Activated CD8-positive, alpha-beta memory T cell treated with anti-CD3 and anti-CD28 coated beads, Interleukin-2, amount 10 ng/mL, durations not matched to agents 7 days and 5 days (primary cell): ENCODE measurements around the gene LDLRAD2. TPM values are rescaled to one million over a fixed set of nuclear protein-coding genes. Genes with fewer than 3 reads are reported as not detected.

Experiments
- ATAC-seq: fragments of 150-1000 bp; cut with Tn5 transposase; one replicate; pipeline ENCODE4 v1.10.0; 2021; ENCODE audit warnings: moderate library complexity
- CTCF ChIA-PET: fragments of 350-600 bp; sonication (Branson Sonifier 250); formaldehyde crosslinking; loops from one replicate; lab custom pipeline; 2021; ENCODE audit warnings: antibody characterized with exemption; lab: Charles Lee
- DNase-seq: peaks from one replicate; pipeline ENCODE4 v3.0.0-alpha.2; 2020
- H3K27ac Mint-ChIP-seq: one replicate; pipeline ENCODE4 v1.8.0; 2021; ENCODE audit warnings: mild to moderate bottlenecking, mixed read lengths
- H3K27me3 Mint-ChIP-seq: one replicate; pipeline ENCODE4 v1.8.0; 2021; ENCODE audit warnings: mixed read lengths
- H3K36me3 Mint-ChIP-seq: one replicate; pipeline ENCODE4 v1.8.0; 2021; ENCODE audit warnings: mild to moderate bottlenecking, mixed read lengths
- H3K4me1 Mint-ChIP-seq: one replicate; pipeline ENCODE4 v1.8.0; 2021; ENCODE audit warnings: mixed read lengths
- H3K4me3 Mint-ChIP-seq: one replicate; pipeline ENCODE4 v1.8.0; 2021; ENCODE audit warnings: mild to moderate bottlenecking, moderate library complexity, mixed read lengths
- H3K9me3 Mint-ChIP-seq: one replicate; pipeline ENCODE4 v1.8.0; 2022; ENCODE audit warnings: low read depth, mixed read lengths
- total RNA-seq, 2 experiments: library from RNA; stranded (reverse); gene quantifications; one replicate each; pipeline ENCODE4 v1.2.3, GENCODE V29; 2021

Gene LDLRAD2
- total RNA-seq, 2 experiments from 2014 or later: not detected

DNA sequence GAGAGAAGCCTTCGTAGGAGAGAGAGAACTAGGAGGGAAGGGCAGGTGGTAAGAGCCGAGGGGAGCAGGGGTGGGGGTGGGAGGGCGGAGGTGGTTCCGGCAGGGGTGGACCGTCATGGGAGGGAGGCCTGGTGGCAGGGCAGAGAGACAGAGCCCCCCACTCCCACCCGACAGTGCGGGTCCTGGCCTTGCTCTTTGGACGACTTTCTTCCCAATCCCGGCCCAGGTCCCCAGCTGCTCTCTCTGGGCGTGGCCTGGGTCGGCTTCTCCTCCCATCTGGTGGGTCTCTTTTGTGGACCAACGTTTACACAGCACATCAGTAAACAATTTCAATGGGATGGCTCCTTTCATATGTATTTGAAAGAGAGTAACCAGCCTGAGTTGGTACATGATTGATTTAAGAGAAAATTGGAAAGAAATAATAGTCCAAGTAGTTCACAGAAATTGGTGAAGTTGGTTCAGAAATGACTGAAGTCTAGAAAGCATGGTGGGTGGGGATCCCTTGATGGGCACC lies 56.9 kb downstream of the LDLRAD2 start:
- Mint-ChIP-seq H3K9me3 (no peaks in the 10 kb centered on the region), H3K36me3 (no peaks in the 10 kb centered on the region), H3K27me3 (no peaks in the 10 kb centered on the region), H3K27ac (no peak overlapping the region), H3K4me3 (no peak overlapping the region), H3K4me1 (peaks cover 3% of the 10 kb centered on the region)
- ATAC-seq (no peak), DNase-seq (no peak)
- CTCF ChIA-PET: interaction anchor here (1.2 kb wide), 1 partner anchor 13 kb away, joined by 3 read pairs; no protein-coding TSS in a partner anchor

DNA sequence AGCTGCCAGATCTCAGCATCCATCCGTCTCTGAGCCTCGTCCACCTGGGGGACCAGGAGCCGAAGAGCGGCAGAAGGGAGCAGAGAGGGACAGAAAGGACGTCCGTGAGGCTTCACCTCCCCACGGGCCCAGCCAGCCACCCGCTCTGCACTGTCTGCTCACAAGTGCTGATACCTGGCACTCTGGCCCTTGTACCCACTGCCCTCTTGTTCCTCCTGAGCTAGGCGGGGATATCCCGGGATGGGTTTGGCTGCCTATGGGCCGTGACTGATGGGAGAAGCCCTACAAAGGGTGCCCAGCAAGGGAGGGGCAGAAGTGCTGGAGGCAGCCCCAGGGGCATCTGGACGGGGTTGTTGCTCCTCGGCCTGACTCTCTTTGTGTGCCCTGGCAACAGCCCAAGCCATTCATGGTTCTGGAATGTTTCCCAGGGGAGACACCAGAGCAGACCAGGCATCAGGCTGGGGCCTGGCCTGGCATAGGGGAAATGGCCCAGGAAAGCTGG lies 57.6 kb downstream of the LDLRAD2 start:
- Mint-ChIP-seq H3K9me3 (no peaks in the 10 kb centered on the region), H3K27me3 (no peaks in the 10 kb centered on the region), H3K4me3 (no peak overlapping the region), H3K36me3 (no peaks in the 10 kb centered on the region), H3K4me1 (peaks cover 3% of the 10 kb centered on the region), H3K27ac (no peak overlapping the region)
- ATAC-seq (no peak), DNase-seq (no peak)
- CTCF ChIA-PET: interaction anchor here (1.2 kb wide), 1 partner anchor 13 kb away, joined by 3 read pairs; no protein-coding TSS in a partner anchor

DNA sequence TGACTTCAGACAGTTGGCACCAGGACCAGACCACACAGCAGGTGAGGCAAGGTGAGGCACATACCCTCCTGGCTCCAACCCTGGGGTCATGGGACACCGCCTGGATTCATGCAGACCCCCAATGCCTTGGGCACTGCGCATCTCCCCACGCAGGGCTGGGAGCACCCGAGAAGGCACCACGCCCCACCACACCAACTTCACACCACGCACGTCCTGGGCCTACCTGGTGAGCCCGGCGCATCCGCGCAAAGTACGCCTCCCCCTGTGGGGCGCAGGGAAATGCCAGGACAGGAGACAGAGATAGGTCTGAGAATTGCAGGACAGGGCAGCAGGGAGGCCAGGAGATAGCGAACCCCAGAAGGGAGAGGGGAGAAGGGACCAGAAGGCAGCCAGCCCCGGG lies 58.5 kb downstream of the LDLRAD2 start:
- no peak for DNase-seq
- no peaks in the 10 kb centered on the region for H3K36me3 Mint-ChIP-seq
- ATAC-seq: no peak
- CTCF ChIA-PET: no interaction called here
- H3K4me1 Mint-ChIP-seq: peaks cover 3% of the 10 kb centered on the region
- no peaks in the 10 kb centered on the region for H3K27me3 Mint-ChIP-seq
- H3K27ac Mint-ChIP-seq: no peak overlapping the region
- no peaks in the 10 kb centered on the region for H3K9me3 Mint-ChIP-seq
- H3K4me3 Mint-ChIP-seq: no peak overlapping the region

DNA sequence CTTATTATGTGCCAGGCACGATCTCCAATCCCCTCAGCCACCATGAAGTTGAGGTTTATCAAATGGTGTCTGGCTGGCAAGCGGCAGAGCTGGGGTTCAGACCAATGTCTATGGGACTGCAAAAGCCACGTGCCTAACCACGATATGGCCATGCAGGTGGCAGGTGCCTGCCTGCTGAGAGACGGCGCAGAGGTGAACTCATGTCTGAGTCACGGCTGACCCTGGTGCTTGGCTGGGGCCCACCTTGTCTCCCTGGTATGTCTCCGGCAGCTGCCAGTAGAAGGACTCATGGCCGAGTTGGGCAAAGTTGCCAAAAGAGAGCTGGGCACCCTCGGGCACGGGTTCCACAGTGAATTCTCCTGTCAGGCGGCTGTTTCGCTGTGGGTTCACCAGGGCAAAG lies 59.9 kb downstream of the LDLRAD2 start:
- Mint-ChIP-seq H3K27me3 (no peaks in the 10 kb centered on the region), H3K4me1 (no peaks in the 10 kb centered on the region), H3K9me3 (no peaks in the 10 kb centered on the region), H3K4me3 (no peak overlapping the region), H3K36me3 (no peaks in the 10 kb centered on the region), H3K27ac (no peak overlapping the region)
- CTCF ChIA-PET: no interaction called here
- ATAC-seq: no peak
- no peak for DNase-seq

DNA sequence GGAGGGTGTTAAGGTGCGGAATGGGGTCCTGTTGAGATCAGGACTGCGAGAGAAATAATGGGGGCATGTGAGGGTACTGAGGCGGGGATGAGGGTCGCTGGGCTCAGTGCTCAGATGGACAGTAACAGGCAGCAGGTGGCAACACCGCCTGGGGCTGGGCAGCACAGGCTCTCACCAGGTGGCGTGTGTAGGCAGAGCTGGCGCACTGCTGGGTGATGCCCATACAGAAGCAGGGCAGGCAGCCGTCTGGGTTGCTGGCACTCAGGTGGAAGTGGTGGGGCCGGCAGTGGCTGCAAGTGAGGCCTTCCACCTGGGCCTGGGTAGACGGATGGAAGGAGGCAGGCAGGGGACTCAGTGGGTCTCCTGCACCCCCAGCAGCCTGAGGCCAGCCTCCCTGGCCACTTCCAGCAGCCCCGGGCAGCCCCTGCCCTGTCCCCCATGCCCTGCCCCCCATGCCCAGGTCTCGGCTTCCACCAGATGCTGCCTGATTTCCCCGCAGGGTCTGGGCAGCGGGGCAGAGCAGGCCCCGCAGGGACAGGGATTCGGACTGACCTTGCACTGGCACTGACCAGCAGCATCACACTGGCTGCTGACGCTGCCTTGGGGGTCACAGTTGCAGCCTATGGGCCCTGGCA lies 60.5 kb downstream of the LDLRAD2 start:
- no peak for DNase-seq
- H3K4me3 Mint-ChIP-seq: no peak overlapping the region
- CTCF ChIA-PET: no interaction called here
- no peak for ATAC-seq
- H3K4me1 Mint-ChIP-seq: no peaks in the 10 kb centered on the region
- no peaks in the 10 kb centered on the region for H3K9me3 Mint-ChIP-seq
- no peaks in the 10 kb centered on the region for H3K27me3 Mint-ChIP-seq
- H3K36me3 Mint-ChIP-seq: no peaks in the 10 kb centered on the region
- H3K27ac Mint-ChIP-seq: no peak overlapping the region

DNA sequence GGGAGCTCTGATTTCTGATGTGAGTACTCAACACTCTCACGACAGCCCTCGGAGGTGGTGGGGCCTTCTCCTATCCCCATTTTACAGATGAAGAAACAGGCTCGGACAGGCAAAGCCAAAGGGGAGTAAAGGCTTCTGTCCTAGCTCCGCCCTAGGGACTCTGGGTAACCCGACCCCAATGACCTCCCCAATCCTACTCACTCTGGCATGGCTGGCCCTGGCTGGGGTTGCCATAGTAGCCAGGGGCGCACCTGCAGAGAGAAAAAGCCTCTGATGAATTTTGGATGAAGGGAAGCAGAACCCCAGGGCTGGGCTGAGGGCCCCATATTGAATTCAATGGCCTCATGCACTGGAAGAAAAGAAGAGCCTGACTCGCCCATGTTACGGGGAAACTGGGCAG lies 61.1 kb downstream of the LDLRAD2 start:
- H3K27me3 Mint-ChIP-seq: no peaks in the 10 kb centered on the region
- DNase-seq: no peak
- no peak for ATAC-seq
- H3K4me1 Mint-ChIP-seq: no peaks in the 10 kb centered on the region
- H3K36me3 Mint-ChIP-seq: no peaks in the 10 kb centered on the region
- CTCF ChIA-PET: no interaction called here
- H3K4me3 Mint-ChIP-seq: no peak overlapping the region
- no peaks in the 10 kb centered on the region for H3K9me3 Mint-ChIP-seq
- H3K27ac Mint-ChIP-seq: no peak overlapping the region

DNA sequence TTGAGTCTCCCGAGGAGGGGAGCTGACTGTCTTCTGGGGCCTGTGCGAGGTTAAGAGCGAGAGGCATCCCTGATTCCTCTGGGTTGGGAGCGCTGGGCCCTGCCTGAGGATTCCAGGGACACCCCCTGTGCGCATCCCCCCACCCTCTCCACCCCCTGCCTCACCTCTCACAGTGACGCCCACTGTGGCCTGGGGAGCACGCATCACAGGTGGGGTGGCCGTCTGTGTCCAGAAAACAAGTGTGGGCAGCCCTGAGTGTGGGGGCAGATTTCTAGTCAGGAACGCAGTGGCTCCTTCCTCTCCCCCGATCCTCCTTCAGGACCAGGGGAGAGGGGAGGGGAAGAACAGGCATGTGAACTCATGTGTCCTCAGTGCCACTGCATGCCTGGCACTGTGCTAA lies 61.7 kb downstream of the LDLRAD2 start:
- no peak for ATAC-seq
- no peak for DNase-seq
- no peaks in the 10 kb centered on the region for H3K9me3 Mint-ChIP-seq
- H3K27me3 Mint-ChIP-seq: no peaks in the 10 kb centered on the region
- CTCF ChIA-PET: no interaction called here
- H3K4me1 Mint-ChIP-seq: no peaks in the 10 kb centered on the region
- H3K4me3 Mint-ChIP-seq: no peak overlapping the region
- no peak overlapping the region for H3K27ac Mint-ChIP-seq
- H3K36me3 Mint-ChIP-seq: no peaks in the 10 kb centered on the region

DNA sequence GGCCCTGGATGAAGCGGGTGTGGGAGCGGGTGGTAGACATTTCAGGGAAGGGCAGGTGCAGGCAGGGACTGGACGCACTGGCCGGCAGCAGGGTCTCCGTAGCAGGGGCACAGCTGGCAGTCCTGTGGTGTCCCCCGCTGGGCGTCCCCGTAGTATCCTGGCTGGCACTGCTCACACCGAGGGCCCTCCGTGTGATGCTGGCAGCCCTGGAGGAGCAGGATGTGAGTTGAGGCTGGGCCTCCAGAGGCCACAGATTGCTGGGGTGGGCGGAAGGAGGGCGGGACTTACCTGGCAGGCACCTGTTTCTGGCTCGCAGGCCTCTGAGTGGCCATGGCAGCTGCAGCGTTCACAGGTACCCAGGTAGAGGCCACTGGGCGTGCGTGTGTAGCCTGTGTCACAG lies 62.3 kb downstream of the LDLRAD2 start:
- H3K27me3 Mint-ChIP-seq: no peaks in the 10 kb centered on the region
- DNase-seq (no peak), ATAC-seq (no peak)
- CTCF ChIA-PET: no interaction called here
- H3K4me3 Mint-ChIP-seq: no peak overlapping the region
- H3K9me3 Mint-ChIP-seq: no peaks in the 10 kb centered on the region
- no peaks in the 10 kb centered on the region for H3K4me1 Mint-ChIP-seq
- no peak overlapping the region for H3K27ac Mint-ChIP-seq
- H3K36me3 Mint-ChIP-seq: no peaks in the 10 kb centered on the region

Other genes with a start within 250 kb of the LDLRAD2 start
- under 1 TPM; 0.12 to 0.29 TPM for gene RAP1GAP, start 142.9 kb upstream of the LDLRAD2 start, total RNA-seq
- 10 to 100 TPM; 83.9 to 96.8 TPM for gene USP48, start 29.1 kb upstream of the LDLRAD2 start, total RNA-seq
- gene HSPG2, start 125.0 kb downstream of the LDLRAD2 start, total RNA-seq: 1 to 10 TPM; 1.0 to 2.5 TPM
- gene CELA3B, start 164.8 kb downstream of the LDLRAD2 start, total RNA-seq: not detected
- gene CELA3A, start 189.4 kb downstream of the LDLRAD2 start, total RNA-seq: not detected
- 100 to 1,000 TPM; 254 to 340 TPM for gene CDC42, start 240.4 kb downstream of the LDLRAD2 start, total RNA-seq